K562 (cell line): ENCODE measurements around the gene MRPL55. TPM values are rescaled to one million over a fixed set of nuclear protein-coding genes. Genes with fewer than 3 reads are reported as not detected.

ENCODE experiments used
- BDP1 ChIP-seq: IDR thresholded peaks from 3 replicates; pipeline ENCODE4 v1.6.1; 2011; ENCODE audit not compliant: insufficient read length, insufficient read depth
- BRD9 ChIP-seq: fragments of 450-650 bp; IDR thresholded peaks from 2 replicates; pipeline ENCODE4 v1.6.1; 2018; ENCODE audit warnings: low read depth; ENCODE audit not compliant: partially characterized antibody
- KAT7 ChIP-seq: sonication (generic); formaldehyde crosslinking; IDR thresholded peaks from 2 replicates; pipeline ENCODE4 v1.8.0; 2022; ENCODE audit warnings: missing genetic modification reagents, mild to moderate bottlenecking, borderline replicate concordance
- KLF6 ChIP-seq: fragments of 250-450 bp; sonication (Bioruptor Pico); IDR thresholded peaks from 2 replicates; pipeline ENCODE4 v1.4.0; 2020; ENCODE audit warnings: mild to moderate bottlenecking, moderate library complexity, borderline replicate concordance
- MEF2D ChIP-seq: conservative IDR thresholded peaks from 2 replicates; pipeline ENCODE4 v1.6.1; 2016; ENCODE audit warnings: low read depth, missing genetic modification characterization, missing compliant biosample characterization
- NR4A1 ChIP-seq, 2 experiments: fragments of 250-450 bp in 1 of 2; fragments of 450-650 bp in 1 of 2; sonication (Bioruptor Pico) in 1 of 2; IDR thresholded peaks; 2 replicates each; pipeline versions ENCODE4 v1.4.0 to v1.6.1; 2016 to 2020; ENCODE audit warnings: mild to moderate bottlenecking in 2 of 2, missing compliant biosample characterization in 1 of 2, missing genetic modification characterization in 1 of 2, moderate library complexity in 1 of 2
- SMARCC2 ChIP-seq: fragments of 450-650 bp; IDR thresholded peaks from 2 replicates; pipeline ENCODE4 v1.6.1; 2017; ENCODE audit warnings: antibody characterized with exemption, moderate library complexity, mild to moderate bottlenecking, low read depth
- TGIF2 ChIP-seq: sonication (generic); formaldehyde crosslinking; IDR thresholded peaks from 2 replicates; pipeline ENCODE4 v1.8.1; 2022; ENCODE audit warnings: mild to moderate bottlenecking, missing genetic modification reagents, moderate library complexity
- WHSC1 ChIP-seq: IDR thresholded peaks from one replicate; pipeline ENCODE4 v1.6.1; 2012; ENCODE audit warnings: low read length, control low read depth, inconsistent platforms
- ZNF134 ChIP-seq: fragments of 250-450 bp; sonication (Bioruptor Pico); conservative IDR thresholded peaks from 2 replicates; pipeline ENCODE4 v1.4.0; 2020
- ZNF175 ChIP-seq: fragments of 200-800 bp; sonication (Bioruptor generic); IDR thresholded peaks from 2 replicates; pipeline ENCODE4 v1.6.1; 2016; ENCODE audit warnings: low read depth, mild to moderate bottlenecking, missing genetic modification characterization, missing compliant biosample characterization
- ZNF239 ChIP-seq: fragments of 250-450 bp; sonication (Bioruptor Pico); IDR thresholded peaks from 2 replicates; pipeline ENCODE4 v1.4.0; 2020; ENCODE audit warnings: mild to moderate bottlenecking
- ZNF589 ChIP-seq: fragments of 200-800 bp; sonication (Bioruptor generic); IDR thresholded peaks from 2 replicates; pipeline ENCODE4 v1.6.1; 2016; ENCODE audit warnings: low read depth, missing genetic modification characterization, missing compliant biosample characterization
- ZNF668 ChIP-seq: fragments of 250-450 bp; sonication (Bioruptor Pico); IDR thresholded peaks from 2 replicates; pipeline ENCODE4 v1.8.0; 2022; ENCODE audit warnings: mild to moderate bottlenecking, inconsistent platforms
- ZNF717 ChIP-seq: fragments of 250-450 bp; sonication (Bioruptor Pico); IDR thresholded peaks from 2 replicates; pipeline ENCODE4 v1.5.0; 2021
- ZNF766 ChIP-seq: fragments of 200-800 bp; sonication (Bioruptor generic); conservative IDR thresholded peaks from 2 replicates; pipeline ENCODE4 v1.6.1; 2016; ENCODE audit warnings: missing genetic modification characterization, missing compliant biosample characterization
- ZSCAN32 ChIP-seq: fragments of 450-650 bp; formaldehyde crosslinking; IDR thresholded peaks from 2 replicates; pipeline ENCODE4 v1.4.0; 2020; ENCODE audit warnings: mild to moderate bottlenecking, moderate library complexity
- polyA plus RNA-seq, 8 experiments: library from polyadenylated mRNA; depleted of rRNA in 4 of 8; stranded (reverse) in 5 of 8; unstranded in 3 of 8; fragments of >200 nt; fragmentation: Nextera tagmentation in 2 of 8; fragmentation: Illumina TruSeq in 1 of 8; extraction: Ambion mirVana in 2 of 8; extraction: Trizol in 1 of 8; gene quantifications; 2 replicates each; pipeline versions ENCODE4 v1.2.1 to v1.2.3, GENCODE V29; 2011 to 2014; ENCODE audit warnings: inconsistent platforms in 1 of 8, missing spikeins in 1 of 8
- total RNA-seq, 7 experiments: library from RNA; depleted of rRNA in 6 of 7; stranded (reverse); fragments of >200 nt in 6 of 7; fragmentation: Illumina TruSeq in 2 of 7; extraction: Trizol in 2 of 7; gene quantifications; 2 replicates each; pipeline versions ENCODE4 v1.2.1 to v1.2.3, GENCODE V29; 2011 to 2021; ENCODE audit warnings: low replicate concordance in 1 of 7
- TF ChIP-seq, protein P1 (sequence below), 3 experiments: fragments of 200-800 bp in 1 of 3; sonication (Bioruptor generic) in 1 of 3; sonication (generic) in 1 of 3; formaldehyde crosslinking in 1 of 3; IDR thresholded peaks; 2 replicates each; pipeline versions ENCODE4 v1.6.1 to v1.8.0; 2016 to 2022; ENCODE audit warnings: mild to moderate bottlenecking in 2 of 3, missing compliant biosample characterization in 2 of 3, missing genetic modification characterization in 2 of 3, missing genetic modification reagents in 1 of 3
- TF ChIP-seq, protein P2 (sequence below): fragments of 450-650 bp; formaldehyde crosslinking; IDR thresholded peaks from 2 replicates; pipeline ENCODE4 v1.4.0; 2020; ENCODE audit warnings: mild to moderate bottlenecking, moderate library complexity
- TF ChIP-seq, protein P3 (sequence below): fragments of 450-650 bp; IDR thresholded peaks from 2 replicates; pipeline ENCODE4 v1.6.1; 2016; ENCODE audit warnings: antibody characterized with exemption

MRPL55 gene
- total and polyA plus RNA-seq, 9 of the 15 experiments (the other 6 are each of a cell fraction or from before 2014, with no cell fraction given): 34.9 to 228 (median 81.0) TPM

DNA sequence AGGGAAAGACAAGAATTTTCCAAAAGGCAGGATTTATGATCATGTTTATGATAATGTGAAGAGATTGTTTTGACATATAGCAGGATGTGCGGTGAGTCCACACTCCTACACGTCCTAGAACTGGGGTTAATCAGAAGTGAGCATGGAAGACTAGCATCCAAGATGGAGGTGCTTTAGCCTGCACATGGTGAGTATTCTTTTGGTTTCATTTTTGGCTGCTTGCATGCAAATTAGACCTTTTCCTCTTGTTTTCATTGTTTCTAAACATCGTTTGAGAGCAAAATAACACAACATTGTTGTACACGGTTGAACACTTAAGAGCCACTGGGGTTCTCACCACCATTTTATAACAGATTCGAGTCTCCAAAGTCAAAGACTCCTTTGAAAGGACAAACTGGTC is 16.1 kb upstream of the MRPL55 start (continued):
- TF ChIP-seq NR4A1 (CRISPR knock-in tag; IDR thresholded peaks at IDR 0.05): no peak
- TF ChIP-seq NR4A1 (tag; IDR thresholded peaks at IDR 0.05): peak; percentile 95
- TF ChIP-seq KAT7 (CRISPR knock-in tag): no peak
- TF ChIP-seq, protein P1, sequence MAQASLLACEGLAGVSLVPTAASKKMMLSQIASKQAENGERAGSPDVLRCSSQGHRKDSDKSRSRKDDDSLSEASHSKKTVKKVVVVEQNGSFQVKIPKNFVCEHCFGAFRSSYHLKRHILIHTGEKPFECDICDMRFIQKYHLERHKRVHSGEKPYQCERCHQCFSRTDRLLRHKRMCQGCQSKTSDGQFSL (CRISPR knock-in tag; IDR thresholded peaks at IDR 0.05): no peak
- TF ChIP-seq, protein P1 (tag; IDR thresholded peaks at IDR 0.05): peak in 1 of 2 experiments; percentile 79; a peak in 2 of 4 replicates
- TF ChIP-seq WHSC1: no peak
- no peak for TF ChIP-seq BDP1
- no peak for TF ChIP-seq BRD9
- TF ChIP-seq SMARCC2: no peak
- no peak for TF ChIP-seq ZNF134 (CRISPR knock-in tag)
- 0 out of 2 replicates have a peak, but pooled peaks have one; percentile 53 for TF ChIP-seq ZNF175
- TF ChIP-seq ZSCAN32 (CRISPR knock-in tag): no peak
- TF ChIP-seq ZNF668: 0 out of 2 replicates have a peak, but pooled peaks have one; percentile 61
- TF ChIP-seq, protein P2, sequence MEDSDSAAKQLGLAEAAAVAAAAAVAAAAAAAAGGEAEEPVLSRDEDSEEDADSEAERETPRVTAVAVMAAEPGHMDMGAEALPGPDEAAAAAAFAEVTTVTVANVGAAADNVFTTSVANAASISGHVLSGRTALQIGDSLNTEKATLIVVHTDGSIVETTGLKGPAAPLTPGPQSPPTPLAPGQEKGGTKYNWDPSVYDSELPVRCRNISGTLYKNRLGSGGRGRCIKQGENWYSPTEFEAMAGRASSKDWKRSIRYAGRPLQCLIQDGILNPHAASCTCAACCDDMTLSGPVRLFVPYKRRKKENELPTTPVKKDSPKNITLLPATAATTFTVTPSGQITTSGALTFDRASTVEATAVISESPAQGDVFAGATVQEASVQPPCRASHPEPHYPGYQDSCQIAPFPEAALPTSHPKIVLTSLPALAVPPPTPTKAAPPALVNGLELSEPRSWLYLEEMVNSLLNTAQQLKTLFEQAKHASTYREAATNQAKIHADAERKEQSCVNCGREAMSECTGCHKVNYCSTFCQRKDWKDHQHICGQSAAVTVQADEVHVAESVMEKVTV (CRISPR knock-in tag): no peak
- TF ChIP-seq, protein P3, sequence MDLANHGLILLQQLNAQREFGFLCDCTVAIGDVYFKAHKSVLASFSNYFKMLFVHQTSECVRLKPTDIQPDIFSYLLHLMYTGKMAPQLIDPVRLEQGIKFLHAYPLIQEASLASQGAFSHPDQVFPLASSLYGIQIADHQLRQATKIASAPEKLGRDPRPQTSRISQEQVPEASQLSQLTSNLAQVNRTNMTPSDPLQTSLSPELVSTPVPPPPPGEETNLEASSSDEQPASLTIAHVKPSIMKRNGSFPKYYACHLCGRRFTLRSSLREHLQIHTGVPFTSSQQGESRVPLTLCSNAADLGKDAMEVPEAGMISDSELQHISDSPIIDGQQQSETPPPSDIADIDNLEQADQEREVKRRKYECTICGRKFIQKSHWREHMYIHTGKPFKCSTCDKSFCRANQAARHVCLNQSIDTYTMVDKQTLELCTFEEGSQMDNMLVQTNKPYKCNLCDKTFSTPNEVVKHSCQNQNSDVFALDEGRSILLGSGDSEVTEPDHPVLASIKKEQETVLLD: no peak
- peak; percentile 66; the same call in 1 of the 2 replicates for TF ChIP-seq ZNF766 (CRISPR knock-in tag)
- TF ChIP-seq TGIF2 (CRISPR knock-in tag): no peak
- TF ChIP-seq ZNF589: peak; percentile 77; the same call in 1 of the 2 replicates
- peak; percentile 59; the same call in 1 of the 2 replicates for TF ChIP-seq ZNF239
- TF ChIP-seq ZNF717 (CRISPR knock-in tag): no peak
- peak; percentile 68; the same call in 1 of the 2 replicates for TF ChIP-seq KLF6 (CRISPR knock-in tag)
- TF ChIP-seq MEF2D: peak; percentile 84
